SK-N-SH treated with all-trans-retinoic acid at 6 μM for 48 hours (cell line): ENCODE measurements around the gene SAMD4B.

Source experiments
- ATAC-seq: fragments of 200-7000 bp; cut with Tn5 transposase; 3 replicates; pipeline ENCODE4 v1.9.1; 2020; ENCODE audit warnings: mild to moderate bottlenecking, moderate library complexity
- ARNTL ChIP-seq: fragments of 450-650 bp; formaldehyde crosslinking; IDR thresholded peaks from 2 replicates; pipeline ENCODE4 v1.5.0; 2020; ENCODE audit warnings: low read depth, mild to moderate bottlenecking, moderate library complexity, borderline replicate concordance
- BACH2 ChIP-seq: fragments of 250-450 bp; sonication (Bioruptor Pico); IDR thresholded peaks from 2 replicates; pipeline ENCODE4 v1.9.0; 2021; ENCODE audit warnings: mild to moderate bottlenecking, borderline replicate concordance
- CSDC2 ChIP-seq: fragments of 250-450 bp; sonication (Bioruptor Pico); IDR thresholded peaks from 2 replicates; pipeline ENCODE4 v1.5.0; 2020; ENCODE audit warnings: mild to moderate bottlenecking, moderate library complexity
- ESRRG ChIP-seq: fragments of 250-450 bp; sonication (Bioruptor Pico); IDR thresholded peaks from 2 replicates; pipeline ENCODE4 v1.6.1; 2021; ENCODE audit warnings: mild to moderate bottlenecking
- GLIS3 ChIP-seq: fragments of 250-450 bp; sonication (Bioruptor Pico); IDR thresholded peaks from 2 replicates; pipeline ENCODE4 v1.5.0; 2020; ENCODE audit warnings: mild to moderate bottlenecking, moderate library complexity
- ISL1 ChIP-seq: fragments of 250-450 bp; sonication (Bioruptor Pico); IDR thresholded peaks from 2 replicates; pipeline ENCODE4 v2.1.2; 2022; ENCODE audit warnings: mild to moderate bottlenecking, moderate library complexity
- OSR1 ChIP-seq: fragments of 250-450 bp; sonication (Bioruptor Pico); IDR thresholded peaks from 2 replicates; pipeline ENCODE4 v1.8.0; 2022; ENCODE audit warnings: moderate library complexity, mild to moderate bottlenecking, inconsistent platforms
- PPARA ChIP-seq: fragments of 250-450 bp; sonication (Bioruptor Pico); IDR thresholded peaks from 2 replicates; pipeline ENCODE4 v1.5.0; 2020; ENCODE audit warnings: mild to moderate bottlenecking, borderline replicate concordance
- RARB ChIP-seq: fragments of 250-450 bp; sonication (Bioruptor Pico); IDR thresholded peaks from 2 replicates; pipeline ENCODE4 v1.8.0; 2021; ENCODE audit warnings: mild to moderate bottlenecking, moderate library complexity
- SNAI2 ChIP-seq: fragments of 250-450 bp; sonication (Bioruptor Pico); IDR thresholded peaks from 2 replicates; pipeline ENCODE4 v1.5.0; 2020; ENCODE audit warnings: mild to moderate bottlenecking, moderate library complexity
- TCF4 ChIP-seq: fragments of 250-450 bp; sonication (Bioruptor Pico); IDR thresholded peaks from 2 replicates; pipeline ENCODE4 v1.8.0; 2021; ENCODE audit warnings: mild to moderate bottlenecking, moderate library complexity, borderline replicate concordance
- TOX ChIP-seq: fragments of 250-450 bp; sonication (Bioruptor Pico); IDR thresholded peaks from 2 replicates; pipeline ENCODE4 v1.8.0; 2021; ENCODE audit warnings: mild to moderate bottlenecking, moderate library complexity, borderline replicate concordance
- ZC3H10 ChIP-seq: fragments of 250-450 bp; sonication (Bioruptor Pico); IDR thresholded peaks from 2 replicates; pipeline ENCODE4 v1.5.1; 2021; ENCODE audit warnings: mild to moderate bottlenecking, moderate library complexity
- ZFP3 ChIP-seq: fragments of 250-450 bp; sonication (Bioruptor Pico); IDR thresholded peaks from 2 replicates; pipeline ENCODE4 v1.5.0; 2020; ENCODE audit warnings: mild to moderate bottlenecking, moderate library complexity
- ZFP30 ChIP-seq: fragments of 450-650 bp; formaldehyde crosslinking; IDR thresholded peaks from 2 replicates; pipeline ENCODE4 v1.5.0; 2022; ENCODE audit warnings: mild to moderate bottlenecking, moderate library complexity
- ZNF565 ChIP-seq: fragments of 450-650 bp; formaldehyde crosslinking; conservative IDR thresholded peaks from 2 replicates; pipeline ENCODE4 v1.5.0; 2020; ENCODE audit warnings: low read depth, mild to moderate bottlenecking, moderate library complexity
- ZNF70 ChIP-seq: fragments of 450-650 bp; formaldehyde crosslinking; IDR thresholded peaks from 2 replicates; pipeline ENCODE4 v1.5.0; 2020; ENCODE audit warnings: mild to moderate bottlenecking, moderate library complexity
- ZNF8 ChIP-seq: fragments of 450-650 bp; formaldehyde crosslinking; IDR thresholded peaks from 2 replicates; pipeline ENCODE4 v1.5.0; 2020; ENCODE audit warnings: mild to moderate bottlenecking, moderate library complexity
- TF ChIP-seq, protein P1 (sequence below): fragments of 250-450 bp; sonication (Bioruptor Pico); IDR thresholded peaks from 2 replicates; pipeline ENCODE4 v1.5.1; 2021; ENCODE audit warnings: mild to moderate bottlenecking, moderate library complexity
- TF ChIP-seq, protein P2 (sequence below): fragments of 250-450 bp; sonication (Bioruptor Pico); IDR thresholded peaks from 2 replicates; pipeline ENCODE4 v1.5.0; 2020; ENCODE audit warnings: mild to moderate bottlenecking, moderate library complexity
- TF ChIP-seq, protein P3 (sequence below): fragments of 250-450 bp; sonication (Bioruptor Pico); IDR thresholded peaks from 2 replicates; pipeline ENCODE4 v1.5.1; 2020; ENCODE audit warnings: low read depth, mild to moderate bottlenecking, moderate library complexity
- TF ChIP-seq, protein P4 (sequence below): fragments of 250-450 bp; sonication (Bioruptor Pico); IDR thresholded peaks from 2 replicates; pipeline ENCODE4 v1.8.0; 2021; ENCODE audit warnings: low read depth, mild to moderate bottlenecking, moderate library complexity, borderline replicate concordance

SAMD4B gene

DNA sequence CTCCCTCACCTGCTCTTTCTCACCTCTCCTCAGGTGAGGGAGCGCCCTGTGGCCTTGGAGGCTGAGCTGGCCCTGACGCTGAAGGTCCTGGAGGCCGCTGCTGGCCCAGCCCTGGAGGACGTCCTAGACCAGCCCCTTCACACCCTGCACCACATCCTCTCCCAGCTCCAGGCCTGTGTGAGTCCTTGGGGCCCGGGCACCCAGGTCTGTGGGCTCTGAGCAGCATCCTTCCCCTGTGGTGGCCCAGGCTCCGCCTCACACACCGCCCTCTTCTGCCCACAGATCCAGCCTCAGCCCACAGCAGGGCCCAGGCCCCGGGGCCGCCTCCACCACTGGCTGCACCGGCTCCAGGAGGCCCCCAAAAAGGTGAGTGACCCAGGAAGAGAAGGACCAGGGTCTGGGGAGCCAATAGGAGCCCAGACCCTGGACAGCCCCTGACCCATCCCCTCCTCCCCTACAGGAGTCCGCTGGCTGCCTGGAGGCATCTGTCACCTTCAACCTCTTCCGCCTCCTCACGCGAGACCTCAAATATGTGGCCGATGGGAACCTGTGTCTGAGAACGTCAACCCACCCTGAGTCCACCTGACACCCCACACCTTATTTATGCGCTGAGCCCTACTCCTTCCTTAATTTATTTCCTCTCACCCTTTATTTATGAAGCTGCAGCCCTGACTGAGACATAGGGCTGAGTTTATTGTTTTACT lies 44.1 kb upstream of the SAMD4B start:
- TF ChIP-seq, protein P1, sequence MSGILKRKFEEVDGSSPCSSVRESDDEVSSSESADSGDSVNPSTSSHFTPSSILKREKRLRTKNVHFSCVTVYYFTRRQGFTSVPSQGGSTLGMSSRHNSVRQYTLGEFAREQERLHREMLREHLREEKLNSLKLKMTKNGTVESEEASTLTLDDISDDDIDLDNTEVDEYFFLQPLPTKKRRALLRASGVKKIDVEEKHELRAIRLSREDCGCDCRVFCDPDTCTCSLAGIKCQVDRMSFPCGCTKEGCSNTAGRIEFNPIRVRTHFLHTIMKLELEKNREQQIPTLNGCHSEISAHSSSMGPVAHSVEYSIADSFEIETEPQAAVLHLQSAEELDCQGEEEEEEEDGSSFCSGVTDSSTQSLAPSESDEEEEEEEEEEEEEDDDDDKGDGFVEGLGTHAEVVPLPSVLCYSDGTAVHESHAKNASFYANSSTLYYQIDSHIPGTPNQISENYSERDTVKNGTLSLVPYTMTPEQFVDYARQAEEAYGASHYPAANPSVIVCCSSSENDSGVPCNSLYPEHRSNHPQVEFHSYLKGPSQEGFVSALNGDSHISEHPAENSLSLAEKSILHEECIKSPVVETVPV (CRISPR knock-in tag) = no peak
- TF ChIP-seq RARB (CRISPR knock-in tag) = no peak
- TF ChIP-seq ZFP3 (CRISPR knock-in tag) = no peak
- TF ChIP-seq ISL1 (CRISPR knock-in tag) = no peak
- no peak for TF ChIP-seq ESRRG
- TF ChIP-seq TCF4 = no peak
- TF ChIP-seq ZFP30 (CRISPR knock-in tag) = no peak
- no peak for TF ChIP-seq CSDC2 (CRISPR knock-in tag)
- TF ChIP-seq, protein P2, sequence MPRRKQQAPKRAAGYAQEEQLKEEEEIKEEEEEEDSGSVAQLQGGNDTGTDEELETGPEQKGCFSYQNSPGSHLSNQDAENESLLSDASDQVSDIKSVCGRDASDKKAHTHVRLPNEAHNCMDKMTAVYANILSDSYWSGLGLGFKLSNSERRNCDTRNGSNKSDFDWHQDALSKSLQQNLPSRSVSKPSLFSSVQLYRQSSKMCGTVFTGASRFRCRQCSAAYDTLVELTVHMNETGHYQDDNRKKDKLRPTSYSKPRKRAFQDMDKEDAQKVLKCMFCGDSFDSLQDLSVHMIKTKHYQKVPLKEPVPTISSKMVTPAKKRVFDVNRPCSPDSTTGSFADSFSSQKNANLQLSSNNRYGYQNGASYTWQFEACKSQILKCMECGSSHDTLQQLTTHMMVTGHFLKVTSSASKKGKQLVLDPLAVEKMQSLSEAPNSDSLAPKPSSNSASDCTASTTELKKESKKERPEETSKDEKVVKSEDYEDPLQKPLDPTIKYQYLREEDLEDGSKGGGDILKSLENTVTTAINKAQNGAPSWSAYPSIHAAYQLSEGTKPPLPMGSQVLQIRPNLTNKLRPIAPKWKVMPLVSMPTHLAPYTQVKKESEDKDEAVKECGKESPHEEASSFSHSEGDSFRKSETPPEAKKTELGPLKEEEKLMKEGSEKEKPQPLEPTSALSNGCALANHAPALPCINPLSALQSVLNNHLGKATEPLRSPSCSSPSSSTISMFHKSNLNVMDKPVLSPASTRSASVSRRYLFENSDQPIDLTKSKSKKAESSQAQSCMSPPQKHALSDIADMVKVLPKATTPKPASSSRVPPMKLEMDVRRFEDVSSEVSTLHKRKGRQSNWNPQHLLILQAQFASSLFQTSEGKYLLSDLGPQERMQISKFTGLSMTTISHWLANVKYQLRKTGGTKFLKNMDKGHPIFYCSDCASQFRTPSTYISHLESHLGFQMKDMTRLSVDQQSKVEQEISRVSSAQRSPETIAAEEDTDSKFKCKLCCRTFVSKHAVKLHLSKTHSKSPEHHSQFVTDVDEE = no peak
- no peak for TF ChIP-seq OSR1 (CRISPR knock-in tag)
- TF ChIP-seq GLIS3 = no peak
- TF ChIP-seq BACH2 (CRISPR knock-in tag) = no peak
- TF ChIP-seq SNAI2 (CRISPR knock-in tag) = no peak
- no peak for TF ChIP-seq ZNF8 (CRISPR knock-in tag)
- TF ChIP-seq ZC3H10 (CRISPR knock-in tag) = no peak
- TF ChIP-seq ZNF70 (CRISPR knock-in tag) = no peak
- no peak for ATAC-seq

DNA sequence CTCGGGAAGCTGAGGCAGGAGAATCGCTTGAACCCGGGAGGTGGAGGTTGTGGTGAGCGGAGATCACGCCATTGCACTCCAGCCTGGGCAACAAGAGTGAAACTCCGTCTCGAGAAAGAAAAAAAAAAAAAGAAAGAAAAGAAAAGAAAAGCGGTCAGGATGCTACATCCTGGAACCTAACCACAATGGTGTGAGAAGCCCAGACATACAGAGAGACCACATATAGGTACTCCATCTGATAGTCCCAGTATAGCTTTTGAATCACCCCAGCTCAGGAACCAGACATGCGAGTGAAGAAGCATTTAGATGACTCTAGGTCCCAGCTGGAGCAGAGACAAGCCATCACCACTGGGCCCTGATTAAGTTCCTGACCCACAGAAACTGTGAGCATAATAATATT lies 42.8 kb upstream of the SAMD4B start:
- TF ChIP-seq OSR1 (CRISPR knock-in tag) (no peak), ARNTL (CRISPR knock-in tag) (no peak), ZNF8 (CRISPR knock-in tag) (no peak), ESRRG (no peak), CSDC2 (CRISPR knock-in tag) (no peak), PPARA (CRISPR knock-in tag) (no peak), RARB (CRISPR knock-in tag) (no peak), ISL1 (CRISPR knock-in tag) (no peak), ZFP3 (CRISPR knock-in tag) (no peak), GLIS3 (no peak), ZFP30 (CRISPR knock-in tag) (no peak), ZNF70 (CRISPR knock-in tag) (no peak)
- TF ChIP-seq, protein P2 = no peak
- TF ChIP-seq, protein P1 (CRISPR knock-in tag) = no peak
- ATAC-seq = no peak

DNA sequence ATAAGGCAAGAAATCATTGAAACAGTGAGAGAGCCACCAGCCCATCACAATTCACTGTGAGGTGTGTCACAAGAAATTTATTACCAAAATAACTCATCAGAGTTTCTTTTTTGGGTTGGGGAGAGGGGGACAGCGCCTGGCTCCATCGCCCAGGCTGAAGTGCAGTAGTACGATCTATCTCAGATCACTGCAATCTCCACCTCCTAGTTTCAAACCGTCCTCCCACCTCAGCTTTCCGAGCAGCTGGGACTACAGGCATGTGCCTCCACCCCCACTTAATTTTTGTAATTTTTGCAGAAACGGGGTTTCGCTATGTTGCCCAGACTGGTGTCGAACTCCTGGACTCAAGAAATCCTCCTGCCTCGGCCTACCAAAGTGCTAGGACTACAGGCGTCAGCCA lies 42.4 kb upstream of the SAMD4B start:
- TF ChIP-seq ZNF565 (CRISPR knock-in tag) = no peak
- TF ChIP-seq TOX = no peak
- TF ChIP-seq SNAI2 (CRISPR knock-in tag) = no peak
- TF ChIP-seq BACH2 (CRISPR knock-in tag) = no peak
- TF ChIP-seq OSR1 (CRISPR knock-in tag) = no peak
- TF ChIP-seq PPARA (CRISPR knock-in tag) = no peak
- no peak for TF ChIP-seq ZFP3 (CRISPR knock-in tag)
- TF ChIP-seq, protein P1 (CRISPR knock-in tag) = no peak
- TF ChIP-seq ZNF8 (CRISPR knock-in tag) = no peak
- TF ChIP-seq TCF4 = no peak
- no peak for TF ChIP-seq ZNF70 (CRISPR knock-in tag)
- TF ChIP-seq, protein P3, sequence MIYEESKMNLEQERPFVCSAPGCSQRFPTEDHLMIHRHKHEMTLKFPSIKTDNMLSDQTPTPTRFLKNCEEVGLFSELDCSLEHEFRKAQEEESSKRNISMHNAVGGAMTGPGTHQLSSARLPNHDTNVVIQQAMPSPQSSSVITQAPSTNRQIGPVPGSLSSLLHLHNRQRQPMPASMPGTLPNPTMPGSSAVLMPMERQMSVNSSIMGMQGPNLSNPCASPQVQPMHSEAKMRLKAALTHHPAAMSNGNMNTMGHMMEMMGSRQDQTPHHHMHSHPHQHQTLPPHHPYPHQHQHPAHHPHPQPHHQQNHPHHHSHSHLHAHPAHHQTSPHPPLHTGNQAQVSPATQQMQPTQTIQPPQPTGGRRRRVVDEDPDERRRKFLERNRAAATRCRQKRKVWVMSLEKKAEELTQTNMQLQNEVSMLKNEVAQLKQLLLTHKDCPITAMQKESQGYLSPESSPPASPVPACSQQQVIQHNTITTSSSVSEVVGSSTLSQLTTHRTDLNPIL (CRISPR knock-in tag) = no peak
- TF ChIP-seq, protein P4, sequence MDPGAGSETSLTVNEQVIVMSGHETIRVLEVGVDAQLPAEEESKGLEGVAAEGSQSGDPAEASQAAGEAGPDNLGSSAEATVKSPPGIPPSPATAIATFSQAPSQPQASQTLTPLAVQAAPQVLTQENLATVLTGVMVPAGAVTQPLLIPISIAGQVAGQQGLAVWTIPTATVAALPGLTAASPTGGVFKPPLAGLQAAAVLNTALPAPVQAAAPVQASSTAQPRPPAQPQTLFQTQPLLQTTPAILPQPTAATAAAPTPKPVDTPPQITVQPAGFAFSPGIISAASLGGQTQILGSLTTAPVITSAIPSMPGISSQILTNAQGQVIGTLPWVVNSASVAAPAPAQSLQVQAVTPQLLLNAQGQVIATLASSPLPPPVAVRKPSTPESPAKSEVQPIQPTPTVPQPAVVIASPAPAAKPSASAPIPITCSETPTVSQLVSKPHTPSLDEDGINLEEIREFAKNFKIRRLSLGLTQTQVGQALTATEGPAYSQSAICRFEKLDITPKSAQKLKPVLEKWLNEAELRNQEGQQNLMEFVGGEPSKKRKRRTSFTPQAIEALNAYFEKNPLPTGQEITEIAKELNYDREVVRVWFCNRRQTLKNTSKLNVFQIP (CRISPR knock-in tag) = no peak
- TF ChIP-seq ISL1 (CRISPR knock-in tag) = no peak
- no peak for TF ChIP-seq ZC3H10 (CRISPR knock-in tag)
- TF ChIP-seq GLIS3 = no peak
- ATAC-seq = no peak
